ENCODE measurements around the gene R3HCC1L.

GRCh38 chr10:98268694-98269431, 134.4 kb downstream of the R3HCC1L start:
- TF ChIP-seq CTCF (IDR thresholded peaks at IDR 0.05) (no peak), POLR2AphosphoS5 (IDR thresholded peaks at IDR 0.05; ENCODE audit: insufficient read depth in 1 of 2, low read depth in 1 of 2) (no peak), POLR2A (IDR thresholded peaks at IDR 0.05) (no peak)
